Osteocyte (in vitro differentiated cells): Measurements from ENCODE around the gene DENND2A. TPM values are rescaled to one million over a fixed set of nuclear protein-coding genes. Genes with fewer than 3 reads are reported as not detected.
A peak's percentile ranks its signal among the peaks of the same experiment; 100 is the strongest.
"Not testable (repeated sequence)": the region's sequence is repeated elsewhere in the genome, so short reads cannot be mapped to it uniquely, and the experiment has no call there.

ENCODE experiments used
- DNase-seq: peaks from one replicate; pipeline ENCODE4 v3.0.0; 2021; ENCODE audit warnings: mixed read lengths; ENCODE audit not compliant: unreplicated experiment; ENCODE audit errors: extremely low spot score
- H3K27ac Mint-ChIP-seq: one replicate; pipeline ENCODE4 v1.8.0; 2021; ENCODE audit warnings: mild to moderate bottlenecking, mixed read lengths; ENCODE audit not compliant: unreplicated experiment
- H3K27me3 Mint-ChIP-seq: one replicate; pipeline ENCODE4 v1.8.0; 2021; ENCODE audit warnings: mixed read lengths; ENCODE audit not compliant: unreplicated experiment
- H3K36me3 Mint-ChIP-seq: one replicate; pipeline ENCODE4 v1.8.0; 2021; ENCODE audit warnings: mixed read lengths; ENCODE audit not compliant: unreplicated experiment
- H3K4me1 Mint-ChIP-seq: one replicate; pipeline ENCODE4 v1.8.0; 2021; ENCODE audit warnings: mixed read lengths; ENCODE audit not compliant: unreplicated experiment
- H3K4me3 Mint-ChIP-seq: one replicate; pipeline ENCODE4 v1.8.0; 2021; ENCODE audit warnings: mild to moderate bottlenecking, moderate library complexity, mixed read lengths; ENCODE audit not compliant: unreplicated experiment
- H3K9me3 Mint-ChIP-seq: one replicate; pipeline ENCODE4 v1.8.0; 2021; ENCODE audit warnings: mixed read lengths; ENCODE audit not compliant: unreplicated experiment
- total RNA-seq: library from RNA; stranded (reverse); gene quantifications from 2 replicates; pipeline ENCODE4 v1.2.1, GENCODE V29; 2021
- TF ChIP-seq, protein P1 (sequence below): fragments of 200-600 bp; sonication (generic); IDR thresholded peaks from 2 replicates; pipeline ENCODE4 v1.5.0; 2021; ENCODE audit warnings: antibody characterized with exemption, mild to moderate bottlenecking, moderate library complexity

DENND2A gene
- total RNA-seq, 1 donor from 2014 or later: 53.3 TPM

DNA sequence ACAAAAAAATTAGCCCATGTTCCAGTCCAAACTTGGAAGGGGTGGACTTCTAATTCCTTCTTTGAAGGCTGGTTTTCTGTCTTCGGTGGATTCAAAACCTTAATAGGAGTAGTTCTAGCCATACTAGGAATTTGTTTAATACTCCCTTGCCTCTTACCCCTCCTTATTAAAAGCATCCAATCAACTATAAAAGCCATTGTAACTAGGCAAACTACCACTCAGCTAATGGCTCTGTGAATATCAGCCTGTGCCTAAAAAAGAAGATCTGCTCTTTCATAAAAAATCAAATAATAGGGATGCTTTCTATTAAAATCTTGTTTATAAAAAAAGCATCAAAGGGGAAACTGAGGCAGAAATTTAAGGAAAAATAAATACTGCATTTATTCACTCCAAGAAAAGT lies 28.0 kb upstream of the DENND2A start:
- no peaks in the 10 kb centered on the region for H3K9me3 Mint-ChIP-seq

DNA sequence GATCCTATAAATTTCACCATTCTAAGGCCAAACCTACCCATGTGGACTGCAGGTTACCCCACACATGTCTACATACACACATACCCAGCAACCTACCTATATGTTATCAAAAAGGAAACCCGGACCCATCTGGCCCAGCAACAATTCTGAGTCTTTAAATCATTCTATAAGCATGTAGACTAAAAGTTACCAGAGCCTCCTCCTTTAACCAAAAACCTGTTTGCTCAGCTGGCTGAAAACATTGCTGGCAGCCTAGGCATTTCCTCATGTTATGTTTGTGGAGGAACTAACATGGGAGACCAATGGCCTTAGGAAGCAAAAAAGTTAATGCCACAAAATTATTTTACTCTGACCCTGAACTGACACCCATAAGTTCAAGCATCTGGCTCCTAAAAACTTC lies 26.9 kb upstream of the DENND2A start:
- no peak for DNase-seq
- no peaks in the 10 kb centered on the region for H3K36me3 Mint-ChIP-seq
- H3K4me3 Mint-ChIP-seq: peak overlapping the region; percentile 24
- no peaks in the 10 kb centered on the region for H3K9me3 Mint-ChIP-seq
- peaks cover 29% of the 10 kb centered on the region for H3K4me1 Mint-ChIP-seq
- H3K27me3 Mint-ChIP-seq: no peaks in the 10 kb centered on the region
- H3K27ac Mint-ChIP-seq: peak overlapping the region; percentile 76
- TF ChIP-seq, protein P1, sequence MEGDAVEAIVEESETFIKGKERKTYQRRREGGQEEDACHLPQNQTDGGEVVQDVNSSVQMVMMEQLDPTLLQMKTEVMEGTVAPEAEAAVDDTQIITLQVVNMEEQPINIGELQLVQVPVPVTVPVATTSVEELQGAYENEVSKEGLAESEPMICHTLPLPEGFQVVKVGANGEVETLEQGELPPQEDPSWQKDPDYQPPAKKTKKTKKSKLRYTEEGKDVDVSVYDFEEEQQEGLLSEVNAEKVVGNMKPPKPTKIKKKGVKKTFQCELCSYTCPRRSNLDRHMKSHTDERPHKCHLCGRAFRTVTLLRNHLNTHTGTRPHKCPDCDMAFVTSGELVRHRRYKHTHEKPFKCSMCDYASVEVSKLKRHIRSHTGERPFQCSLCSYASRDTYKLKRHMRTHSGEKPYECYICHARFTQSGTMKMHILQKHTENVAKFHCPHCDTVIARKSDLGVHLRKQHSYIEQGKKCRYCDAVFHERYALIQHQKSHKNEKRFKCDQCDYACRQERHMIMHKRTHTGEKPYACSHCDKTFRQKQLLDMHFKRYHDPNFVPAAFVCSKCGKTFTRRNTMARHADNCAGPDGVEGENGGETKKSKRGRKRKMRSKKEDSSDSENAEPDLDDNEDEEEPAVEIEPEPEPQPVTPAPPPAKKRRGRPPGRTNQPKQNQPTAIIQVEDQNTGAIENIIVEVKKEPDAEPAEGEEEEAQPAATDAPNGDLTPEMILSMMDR: no peak

More for the DNA sequence above, 28.0 kb upstream of the DENND2A start:
- no peak overlapping the region for H3K4me3 Mint-ChIP-seq
- TF ChIP-seq, protein P1: no peak
- H3K27me3 Mint-ChIP-seq: no peaks in the 10 kb centered on the region
- peaks cover 32% of the 10 kb centered on the region for H3K4me1 Mint-ChIP-seq
- no peak overlapping the region for H3K27ac Mint-ChIP-seq
- no peak for DNase-seq
- no peaks in the 10 kb centered on the region for H3K36me3 Mint-ChIP-seq

DNA sequence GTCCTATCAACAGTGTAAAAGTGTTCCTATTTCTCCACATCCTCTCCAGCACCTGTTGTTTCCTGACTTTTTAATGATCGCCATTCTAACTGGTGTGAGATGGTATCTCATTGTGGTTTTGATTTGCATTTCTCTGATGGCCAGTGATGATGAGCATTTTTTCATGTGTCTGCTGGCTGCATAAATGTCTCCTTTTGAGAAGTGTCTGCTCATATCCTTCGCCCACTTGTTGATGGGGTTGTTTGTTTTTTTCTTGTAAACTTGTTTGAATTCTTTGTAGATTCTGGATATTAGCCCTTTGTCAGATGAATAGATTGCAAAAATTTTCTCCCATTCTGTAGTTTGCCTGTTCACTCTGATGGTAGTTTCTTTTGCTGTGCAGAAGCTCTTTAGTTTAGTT lies 22.3 kb upstream of the DENND2A start:
- not testable (repeated sequence) for DNase-seq
- H3K4me1 Mint-ChIP-seq: peaks cover 23% of the 10 kb centered on the region

DNA sequence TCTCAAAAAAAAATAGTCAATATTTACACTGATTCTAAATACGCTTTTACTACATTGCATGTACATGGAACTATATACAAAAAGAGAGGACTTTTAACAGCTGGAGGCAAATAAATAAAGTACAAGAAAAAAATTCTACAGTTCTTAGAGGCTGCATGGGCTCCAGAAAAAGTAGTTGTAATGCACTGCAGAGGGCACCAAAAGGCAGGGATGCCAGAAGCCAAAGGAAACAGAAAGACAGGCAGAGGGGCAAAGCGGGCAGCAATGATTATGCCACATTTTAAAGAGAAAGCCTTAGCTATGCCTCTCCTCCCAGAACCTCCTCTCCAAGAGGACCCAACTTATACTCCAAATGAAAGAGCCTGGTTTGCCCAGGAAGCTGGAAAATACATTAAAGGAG lies 20.5 kb upstream of the DENND2A start:
- Mint-ChIP-seq H3K27me3 (no peaks in the 10 kb centered on the region), H3K4me3 (no peak overlapping the region), H3K9me3 (no peaks in the 10 kb centered on the region), H3K27ac (peak overlapping the region; percentile 13), H3K4me1 (peaks cover 20% of the 10 kb centered on the region), H3K36me3 (no peaks in the 10 kb centered on the region)
- TF ChIP-seq, protein P1: peak; percentile 62
- DNase-seq: no peak

More for the DNA sequence above, 22.3 kb upstream of the DENND2A start:
- not testable (repeated sequence) for H3K27ac Mint-ChIP-seq, H3K9me3 Mint-ChIP-seq, H3K36me3 Mint-ChIP-seq, H3K4me3 Mint-ChIP-seq, H3K27me3 Mint-ChIP-seq

DNA sequence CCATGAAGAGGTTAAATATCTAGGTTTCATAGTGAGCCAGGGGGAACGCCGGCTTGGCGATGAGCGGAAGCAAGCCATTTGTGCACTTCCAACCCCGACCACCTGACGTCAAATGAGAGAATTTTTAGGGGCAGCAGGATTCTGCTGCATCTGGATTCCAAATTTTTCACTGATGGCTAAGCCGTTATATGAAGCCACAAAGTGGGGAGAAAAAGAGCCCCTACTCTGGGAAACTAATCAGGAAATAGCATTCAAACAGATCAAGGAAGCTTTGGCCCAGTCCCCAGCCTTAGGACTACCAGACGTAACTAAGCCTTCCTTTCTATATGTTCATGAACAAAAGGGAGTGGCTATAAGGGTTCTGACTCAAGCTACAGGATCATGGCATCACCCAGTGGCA lies 19.2 kb upstream of the DENND2A start:
- no peaks in the 10 kb centered on the region for H3K27me3 Mint-ChIP-seq
- no peak for DNase-seq
- H3K4me3 Mint-ChIP-seq: no peak overlapping the region
- TF ChIP-seq, protein P1: no peak
- no peak overlapping the region for H3K27ac Mint-ChIP-seq
- peaks cover 26% of the 10 kb centered on the region for H3K4me1 Mint-ChIP-seq
- no peaks in the 10 kb centered on the region for H3K9me3 Mint-ChIP-seq
- no peaks in the 10 kb centered on the region for H3K36me3 Mint-ChIP-seq

DNA sequence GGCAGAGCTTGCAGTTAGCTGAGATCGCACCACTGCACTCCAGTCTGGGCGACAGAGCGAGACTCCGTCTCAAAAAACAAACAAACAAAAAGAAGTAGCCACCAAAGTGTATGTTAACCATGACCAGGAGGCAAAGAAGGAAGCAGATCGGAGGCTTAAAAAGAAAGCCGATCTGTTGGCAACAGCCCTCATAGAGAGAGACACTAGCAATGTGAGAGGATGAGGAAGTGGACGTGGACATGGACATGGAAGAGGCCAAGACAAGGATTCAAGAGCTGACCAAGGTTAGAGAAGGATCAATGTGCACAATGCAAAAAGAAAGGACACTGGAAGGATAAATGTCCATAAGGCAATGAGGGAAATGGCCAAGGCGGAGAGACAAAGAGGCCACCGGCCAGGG lies 17.3 kb upstream of the DENND2A start:
- no peak overlapping the region for H3K4me3 Mint-ChIP-seq

More for the DNA sequence above, 17.3 kb upstream of the DENND2A start:
- DNase-seq: no peak
- Mint-ChIP-seq H3K27me3 (no peaks in the 10 kb centered on the region), H3K9me3 (no peaks in the 10 kb centered on the region), H3K27ac (no peak overlapping the region), H3K36me3 (no peaks in the 10 kb centered on the region), H3K4me1 (peaks cover 29% of the 10 kb centered on the region)
- TF ChIP-seq, protein P1: no peak
